HK-2 (cell line): ENCODE results near the gene NAB2.
"Not testable (repeated sequence)": the region's sequence is repeated elsewhere in the genome, so short reads cannot be mapped to it uniquely, and the experiment has no call there.

Experiments used
- DNase-seq: peaks from one replicate; pipeline ENCODE4 v3.0.0-alpha.2; 2018; ENCODE audit not compliant: unreplicated experiment

The NAB2 gene

DNA sequence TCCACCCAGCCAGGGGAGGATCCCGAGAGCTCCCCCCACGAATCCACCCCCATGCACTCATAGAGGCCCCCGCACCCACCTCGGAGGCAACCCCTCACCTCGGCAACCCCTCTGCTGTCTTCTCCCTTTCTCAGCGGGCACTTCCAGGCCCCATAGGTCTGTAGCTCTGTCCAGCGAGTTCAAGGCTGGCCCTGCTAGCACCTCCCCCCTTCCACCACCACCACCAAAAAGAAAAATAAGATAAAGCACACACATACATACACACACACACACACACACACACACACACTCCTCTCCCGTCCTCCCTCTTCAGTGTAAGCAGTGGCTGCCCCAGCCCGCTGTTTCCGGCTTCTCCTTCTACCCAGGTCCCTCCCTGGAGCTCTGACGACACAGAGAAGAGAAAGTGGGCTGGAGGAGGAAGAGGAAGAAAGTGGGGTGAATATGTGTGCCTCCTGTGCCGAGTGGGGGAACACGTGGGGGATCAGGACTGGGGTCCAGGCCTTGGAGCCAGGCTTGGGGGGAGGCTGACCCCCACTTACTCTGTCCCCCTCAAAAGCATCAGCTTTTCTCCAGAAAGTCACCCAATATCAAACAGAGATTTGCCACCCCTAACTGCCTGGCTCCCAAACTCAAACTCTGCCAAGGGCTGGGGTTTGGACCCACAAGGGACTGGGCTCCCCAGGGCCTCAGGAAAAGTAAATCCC is 22.3 kb downstream of the NAB2 start, which contains the start of gene STAT6:
STAT6 (minus strand) TSS at position 332 of the 704 bp plus-strand sequence. CDS start 3,084 bp downstream, outside the sequence.
- peak; percentile 80 for DNase-seq

DNA sequence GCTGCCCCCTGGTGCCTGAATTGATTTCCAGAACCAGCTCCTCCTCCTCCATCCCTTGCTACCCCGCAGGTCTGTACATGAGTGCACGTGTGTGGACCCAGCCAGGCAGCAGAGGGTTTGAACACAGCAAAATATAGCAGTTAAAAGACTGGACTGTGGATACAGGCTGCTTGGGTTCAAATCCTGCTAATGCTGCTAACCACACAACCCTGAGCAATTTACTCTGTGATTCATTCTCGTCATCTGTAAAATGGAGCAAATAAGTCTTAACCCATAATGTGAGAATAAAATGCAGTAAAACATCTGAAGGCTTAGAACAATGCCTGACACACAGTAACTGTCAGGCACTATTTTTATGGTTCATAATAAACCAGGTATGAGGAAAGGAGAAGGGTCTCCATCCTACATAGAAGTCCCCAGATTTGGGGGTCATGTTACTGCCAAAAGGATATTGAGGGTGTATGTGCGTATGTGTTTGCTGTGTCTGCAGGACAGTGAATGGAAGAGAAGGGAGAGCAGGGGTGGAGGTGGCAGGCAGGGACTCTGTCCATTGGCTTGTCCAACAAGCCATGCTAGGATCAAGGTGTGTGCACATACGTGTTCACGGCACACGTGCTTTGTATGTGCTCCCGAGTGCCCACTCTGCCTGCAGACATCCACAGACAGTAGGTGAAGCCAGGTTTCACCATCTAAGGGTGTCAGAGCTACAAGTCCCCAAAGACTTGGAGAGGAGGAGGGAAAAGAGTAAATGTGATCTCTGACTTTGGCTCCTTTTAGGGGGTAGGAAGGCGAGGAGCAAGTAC is 23.8 kb downstream of the NAB2 start:
- no peak for DNase-seq

DNA sequence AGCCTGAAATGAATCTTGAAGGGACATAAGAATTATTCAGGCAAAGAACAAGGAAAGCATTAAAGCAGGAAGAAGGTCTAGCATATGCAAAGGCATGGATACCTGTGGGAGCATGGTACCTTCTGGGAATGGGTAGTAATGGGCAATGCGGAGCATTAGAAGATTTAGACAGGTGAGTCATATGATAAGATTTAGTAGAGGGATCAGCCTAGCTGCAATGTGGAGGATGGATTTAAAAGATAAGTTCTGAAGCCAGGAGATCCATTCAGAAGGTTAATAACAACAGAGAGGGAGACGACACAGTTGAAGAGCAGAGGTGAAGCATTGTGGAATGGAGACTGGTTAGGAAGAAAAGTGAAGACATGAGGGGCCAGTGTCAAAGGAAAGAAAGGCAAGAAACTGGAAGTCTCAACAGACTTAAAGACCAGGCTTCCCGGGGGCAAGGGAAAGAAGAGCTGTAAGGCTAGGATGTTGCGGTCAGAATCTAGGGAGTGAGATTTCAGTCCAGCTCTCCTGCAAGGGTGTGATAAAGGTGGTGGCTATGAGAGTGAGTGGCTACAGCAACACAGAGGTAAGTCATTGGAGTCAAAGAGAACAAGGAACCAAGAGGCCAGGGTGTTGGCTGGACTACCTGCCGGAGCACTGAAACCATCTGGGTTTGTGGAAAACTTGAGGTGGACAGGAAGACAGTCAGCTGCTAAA is 27.8 kb downstream of the NAB2 start:
- no peak for DNase-seq

GRCh38 chr12:57118711-57119271 is 29.9 kb downstream of the NAB2 start:
- DNase-seq: peak; percentile 54

DNA sequence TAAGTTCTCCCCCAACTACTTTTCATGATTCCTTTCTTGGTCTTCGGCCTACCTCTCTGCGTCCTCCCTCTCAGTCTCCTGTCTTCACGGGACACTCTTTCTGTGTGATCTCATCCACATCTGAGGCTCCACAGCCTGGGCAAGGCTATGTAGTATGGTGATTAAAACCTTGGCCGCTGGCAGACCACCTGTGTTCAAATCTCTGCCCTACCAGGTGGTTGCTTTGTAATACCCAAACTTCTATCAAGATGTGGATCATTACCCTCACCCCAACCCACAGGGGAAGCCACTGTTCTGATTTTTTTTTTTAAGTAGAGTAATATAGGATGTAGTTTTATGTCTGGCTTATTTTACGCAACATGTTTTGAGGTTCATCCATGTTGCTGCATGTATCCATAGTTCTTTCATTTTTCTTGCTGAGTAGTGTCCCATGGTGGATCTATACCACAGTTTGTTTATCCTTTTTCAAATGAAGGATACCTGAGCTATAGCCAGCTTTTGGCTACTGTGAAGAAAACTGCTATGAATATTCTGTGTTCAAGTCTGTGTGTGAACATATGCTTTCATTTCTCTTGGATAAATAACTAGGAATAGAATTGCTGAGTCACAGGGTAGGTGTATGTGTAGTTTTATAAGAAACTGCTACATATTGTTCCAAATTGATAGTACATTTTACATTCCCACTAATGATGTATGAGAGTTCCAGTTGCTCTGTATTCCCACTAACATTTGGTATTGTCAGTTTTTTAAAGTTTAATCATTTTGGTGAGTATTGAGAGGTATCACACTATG is 30.6 kb downstream of the NAB2 start:
- no peak for DNase-seq

DNA sequence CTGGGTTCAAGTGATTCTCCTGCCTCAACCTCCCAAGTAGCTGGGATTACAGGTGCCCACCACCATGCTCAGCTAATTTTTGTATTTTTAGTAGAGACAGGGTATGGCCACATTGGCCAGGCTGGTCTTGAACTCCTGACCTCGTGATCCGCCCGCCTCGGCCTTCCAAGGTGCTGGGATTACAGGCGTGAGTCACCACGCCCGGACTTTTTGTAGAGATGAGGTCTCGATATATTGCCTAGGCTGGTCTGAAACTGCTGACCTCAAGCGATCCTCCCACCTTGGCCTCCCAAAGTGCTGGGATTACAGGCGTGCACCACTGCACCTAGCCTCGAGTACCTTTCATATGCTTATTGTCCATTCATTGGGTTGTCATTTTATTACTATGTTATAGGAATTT is 31.8 kb downstream of the NAB2 start:
- not testable (repeated sequence) for DNase-seq

- DNase-seq: no peak
Observed at GRCh38 chr12:57123813-57124212, 34.9 kb downstream of the NAB2 start.

DNA sequence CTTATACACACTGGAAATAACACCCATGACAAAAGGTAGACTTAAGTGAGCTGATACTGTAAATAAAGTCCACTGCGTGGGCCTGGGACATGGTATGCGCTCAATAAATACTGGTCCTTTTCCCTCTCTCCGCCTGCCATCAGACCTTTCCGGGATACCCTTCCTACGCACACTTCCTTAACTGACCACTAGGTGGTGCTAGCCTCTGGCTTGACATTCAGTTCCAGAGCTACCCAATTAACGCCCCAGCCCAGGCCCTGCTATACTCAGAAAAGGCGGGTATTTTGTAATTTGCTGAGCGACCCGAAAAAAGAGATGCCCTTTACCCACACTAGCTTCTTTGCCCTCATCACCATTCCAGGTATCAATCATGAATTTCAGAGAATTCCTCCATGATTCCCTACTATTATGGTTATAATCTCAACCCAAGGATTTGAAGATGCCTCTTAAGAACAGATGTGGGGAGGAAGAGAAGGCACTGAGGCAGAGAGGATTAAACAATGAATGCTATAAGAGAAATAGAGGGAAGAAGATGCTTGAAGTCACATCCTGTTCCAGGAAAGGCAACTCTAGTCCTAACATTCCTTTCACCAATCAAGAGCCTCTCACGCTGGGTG is 35.5 kb downstream of the NAB2 start:
- peak; percentile 74 for DNase-seq

GRCh38 chr12:57126061-57126460 is 37.1 kb downstream of the NAB2 start:
- no peak for DNase-seq

DNA sequence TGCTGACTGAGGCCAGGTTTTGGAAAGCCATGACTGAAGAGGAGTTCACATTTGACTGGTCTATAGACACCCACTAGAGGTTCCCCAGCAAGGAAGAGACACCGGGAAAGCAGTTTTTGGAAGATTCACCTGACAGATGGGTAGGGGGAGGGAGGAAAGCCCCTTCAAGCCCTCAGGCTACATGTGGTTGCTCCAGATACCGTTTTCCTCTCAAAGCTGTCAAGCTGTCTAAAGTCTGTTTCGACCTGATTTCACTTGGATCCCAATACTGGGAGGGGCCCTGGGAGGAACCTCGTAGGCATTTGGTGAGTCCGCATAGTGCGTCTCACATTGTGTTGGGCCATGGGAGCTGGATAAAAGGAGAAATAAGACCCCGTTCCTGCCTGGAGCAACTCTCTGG is 37.6 kb downstream of the NAB2 start:
- DNase-seq: no peak

DNA sequence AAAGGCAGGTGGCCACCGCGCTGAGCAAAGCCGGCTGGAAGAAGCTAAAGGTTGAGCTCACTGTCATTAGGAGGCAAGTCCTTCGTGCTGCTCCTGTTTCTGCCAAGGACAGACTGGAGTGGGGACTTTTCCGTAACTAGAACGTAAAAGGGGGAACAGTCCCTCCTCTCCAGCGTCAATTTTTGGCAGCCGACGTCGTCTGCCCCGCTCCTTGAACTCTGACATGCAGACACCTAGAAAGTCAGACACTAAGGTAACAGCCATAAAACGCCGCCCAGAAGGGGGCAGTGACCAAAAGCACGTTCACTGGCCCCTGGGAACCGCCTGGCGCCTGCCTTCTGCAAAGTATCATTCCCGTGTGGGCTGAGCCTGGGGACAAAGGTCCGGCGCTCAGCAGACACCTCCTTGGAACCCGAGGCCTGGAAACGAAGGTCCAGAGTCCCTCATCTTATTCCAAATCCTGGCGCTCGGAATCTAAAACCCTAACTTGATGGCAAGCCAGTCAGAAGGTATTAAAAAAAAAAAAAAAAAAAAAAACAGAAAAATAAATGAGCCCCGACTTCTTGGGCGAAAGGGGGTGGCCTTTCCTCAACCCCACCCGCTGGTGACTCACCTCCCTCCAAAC is 38.3 kb downstream of the NAB2 start:
- peak; percentile 76 for DNase-seq

GRCh38 chr12:57127726-57128518 is 39.0 kb downstream of the NAB2 start, which contains the start of gene LRP1:
Gene LRP1 (plus strand): TSS chr12:57128483. CDS start chr12:57128965, 482 bp downstream.
- DNase-seq: peak; percentile 80

GRCh38 chr12:57128519-57129247 is 39.8 kb downstream of the NAB2 start:
- no peak for DNase-seq

DNA sequence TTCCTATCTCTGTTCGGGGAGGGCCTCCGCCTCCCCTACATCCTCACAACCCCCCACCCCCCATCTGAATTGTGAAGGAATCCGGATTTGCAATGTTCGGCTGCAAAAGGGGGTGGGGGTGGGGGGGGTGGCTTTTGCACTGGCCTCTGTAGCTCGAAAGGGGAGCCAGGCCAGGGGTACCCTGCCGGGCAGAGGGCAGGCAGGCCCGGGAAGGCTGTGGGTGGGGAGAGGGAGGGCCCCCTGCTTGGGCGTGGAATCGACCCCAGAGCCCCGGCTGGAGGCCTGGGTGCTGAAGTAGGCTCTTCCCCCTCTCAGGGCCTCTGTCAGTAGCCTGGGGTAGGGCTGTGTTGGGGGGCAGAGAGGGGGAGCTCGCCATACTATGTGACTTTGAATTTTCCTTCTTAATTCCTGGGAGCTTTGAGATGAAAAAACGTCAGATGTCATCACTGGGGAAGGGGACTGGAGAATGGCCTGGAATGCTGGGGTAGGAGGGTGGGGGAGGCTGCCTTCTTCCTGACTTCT is 40.5 kb downstream of the NAB2 start:
- DNase-seq: no peak

GRCh38 chr12:57129889-57130288 is 41.0 kb downstream of the NAB2 start:
- DNase-seq: no peak

GRCh38 chr12:57130941-57131340 is 42.0 kb downstream of the NAB2 start:
- DNase-seq: no peak

DNA sequence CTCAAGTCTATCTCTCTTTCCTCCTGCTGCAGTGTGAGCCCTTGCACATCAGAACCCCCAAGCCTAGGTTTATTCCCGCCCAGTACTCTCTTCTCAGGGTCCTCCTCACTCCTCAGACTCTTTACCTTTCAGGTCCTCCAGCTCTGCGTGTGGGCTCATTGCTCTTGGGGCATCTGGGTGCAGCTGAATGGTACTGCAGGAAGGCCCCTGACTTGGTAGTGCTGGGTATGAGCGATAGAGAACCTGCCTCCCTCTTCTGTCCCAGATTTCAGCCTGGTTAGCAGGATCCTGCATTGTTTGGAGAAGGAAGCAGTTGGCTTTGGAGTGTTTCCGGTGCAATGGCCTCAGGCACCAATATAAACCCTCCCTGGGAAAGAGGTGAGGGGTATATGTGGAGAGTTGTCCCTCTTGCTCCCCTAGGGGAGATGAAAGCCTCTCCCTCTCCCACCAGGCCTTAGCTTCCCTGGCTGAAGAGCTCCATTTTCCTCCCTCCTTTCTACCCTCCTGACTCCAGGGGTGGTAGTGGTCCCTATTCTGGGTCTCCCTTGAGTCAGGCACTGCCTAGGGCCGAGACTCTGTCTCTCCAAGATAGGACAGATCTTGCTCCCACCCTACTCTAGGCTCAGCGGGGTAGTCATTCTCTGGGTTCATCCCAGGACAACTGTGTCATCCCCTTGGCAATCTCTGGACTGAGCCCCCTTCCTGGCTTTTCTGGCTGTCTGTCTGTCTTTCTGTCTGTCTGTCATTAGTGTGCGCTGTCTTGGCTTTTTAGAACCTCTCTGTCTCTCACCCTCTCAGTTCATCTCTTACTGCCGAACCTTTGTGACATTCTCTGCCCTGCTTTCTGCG is 43.2 kb downstream of the NAB2 start:
- DNase-seq: no peak
